GM19043 (cell line): ENCODE measurements around the gene KBTBD13.

Experiments used
- ATAC-seq: cut with Tn5 transposase; IDR thresholded peaks from one replicate; pipeline ENCODE4 v1.9.1; 2021; ENCODE audit warnings: low read depth; ENCODE audit not compliant: unreplicated experiment

KBTBD13 gene

GRCh38 chr15:65050270-65050669 lies 26.3 kb upstream of the KBTBD13 start:
- no peak for ATAC-seq

GRCh38 chr15:65051266-65051665 lies 25.3 kb upstream of the KBTBD13 start:
- ATAC-seq = no peak

- ATAC-seq = no peak
These were observed 23.6 kb upstream of the KBTBD13 start for GRCh38 chr15:65052956-65053355.

- no peak for ATAC-seq
These were observed 22.0 kb upstream of the KBTBD13 start for GRCh38 chr15:65054333-65055200.

GRCh38 chr15:65055201-65055870 lies 21.2 kb upstream of the KBTBD13 start:
- no peak for ATAC-seq

GRCh38 chr15:65056106-65056505 lies 20.4 kb upstream of the KBTBD13 start:
- no peak for ATAC-seq

GRCh38 chr15:65056868-65057548 lies 19.5 kb upstream of the KBTBD13 start:
- ATAC-seq = no peak

- no peak for ATAC-seq
These were observed 19.0 kb upstream of the KBTBD13 start for GRCh38 chr15:65057549-65057940.

- no peak for ATAC-seq
These were observed 17.9 kb upstream of the KBTBD13 start for GRCh38 chr15:65058394-65059368.

- ATAC-seq = no peak
These were observed 17.2 kb upstream of the KBTBD13 start for GRCh38 chr15:65059369-65059750.

- no peak for ATAC-seq
These were observed 16.5 kb upstream of the KBTBD13 start for GRCh38 chr15:65059931-65060596.

- ATAC-seq = no peak
These were observed 15.7 kb upstream of the KBTBD13 start for GRCh38 chr15:65060641-65061397.

- no peak for ATAC-seq
These were observed 14.5 kb upstream of the KBTBD13 start for GRCh38 chr15:65062061-65062460.

- ATAC-seq = no peak
These were observed 13.8 kb upstream of the KBTBD13 start for GRCh38 chr15:65062726-65063125.

- no peak for ATAC-seq
These were observed 10.4 kb upstream of the KBTBD13 start for GRCh38 chr15:65066001-65066634.

GRCh38 chr15:65066635-65067316 lies 9.8 kb upstream of the KBTBD13 start:
- ATAC-seq = no peak

GRCh38 chr15:65067317-65067644 lies 9.3 kb upstream of the KBTBD13 start:
- no peak for ATAC-seq
